ENCODE results near the gene NHLRC2. TPM values are rescaled to one million over a fixed set of nuclear protein-coding genes. Genes with fewer than 3 reads are reported as not detected.

NHLRC2 gene
- polyA plus RNA-seq, 1 donor from 2014 or later = 13.0 TPM

DNA sequence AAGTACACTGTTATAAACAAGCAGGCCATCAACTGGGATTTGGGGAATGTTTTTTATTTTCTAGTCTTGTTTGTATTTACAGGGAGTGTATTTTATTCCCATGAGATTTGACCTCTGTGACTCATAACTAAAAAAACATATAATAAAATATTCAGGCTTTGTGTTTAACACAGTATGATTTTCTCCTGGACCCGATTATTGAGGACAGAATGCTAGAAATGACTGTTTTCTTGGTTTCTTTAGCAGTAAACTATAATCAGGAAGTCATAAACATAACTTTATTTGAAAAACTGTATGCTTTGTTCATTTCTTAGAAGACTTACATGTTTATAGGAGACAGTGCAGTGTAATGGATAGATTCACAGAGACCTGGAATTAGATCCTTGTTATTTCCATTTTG lies 2.1 kb downstream of the NHLRC2 start:
- Histone ChIP-seq H3K9me3 (ENCODE audit: low read length) (no peaks in the 10 kb centered on the region), H3K27ac (ENCODE audit: low read length) (no peak overlapping the region), H3K9me2 (ENCODE audit: insufficient read depth, low read length) (no peaks in the 10 kb centered on the region), H3K27me3 (ENCODE audit: insufficient read depth, low read depth, low read length) (no peaks in the 10 kb centered on the region), H3K36me3 (ENCODE audit: insufficient read depth, low read length) (peaks cover 23% of the 10 kb centered on the region), H3K4me3 (ENCODE audit: low read length) (peak overlapping the region; percentile 88), H3F3A (ENCODE audit: insufficient read depth, low read length, poor library complexity, severe bottlenecking) (no peaks in the 10 kb centered on the region), H3K9ac (ENCODE audit: low read length) (no peak overlapping the region), H3K4me2 (ENCODE audit: low read length) (peak overlapping the region; percentile 77), H2AFZ (ENCODE audit: low read depth, low read length) (no peak overlapping the region), H4K20me1 (ENCODE audit: insufficient read depth) (no peaks in the 10 kb centered on the region), H3K79me2 (replicated peaks; ENCODE audit: insufficient read depth, low read length) (peaks cover 58% of the 10 kb centered on the region)
- TF ChIP-seq EZH2 (IDR thresholded peaks at IDR 0.05; ENCODE audit: borderline replicate concordance, insufficient read depth, low read length, poor library complexity, severe bottlenecking) = no peak
- TF ChIP-seq EP300 (conservative IDR thresholded peaks at IDR 0.05; ENCODE audit: poor library complexity, severe bottlenecking) = no peak
- no peak for TF ChIP-seq POLR2AphosphoS5 (IDR thresholded peaks at IDR 0.05)
- no peak for TF ChIP-seq RAD21 (conservative IDR thresholded peaks at IDR 0.05)
- no peak for TF ChIP-seq SMC3 (conservative IDR thresholded peaks at IDR 0.05; ENCODE audit: poor library complexity)

DNA sequence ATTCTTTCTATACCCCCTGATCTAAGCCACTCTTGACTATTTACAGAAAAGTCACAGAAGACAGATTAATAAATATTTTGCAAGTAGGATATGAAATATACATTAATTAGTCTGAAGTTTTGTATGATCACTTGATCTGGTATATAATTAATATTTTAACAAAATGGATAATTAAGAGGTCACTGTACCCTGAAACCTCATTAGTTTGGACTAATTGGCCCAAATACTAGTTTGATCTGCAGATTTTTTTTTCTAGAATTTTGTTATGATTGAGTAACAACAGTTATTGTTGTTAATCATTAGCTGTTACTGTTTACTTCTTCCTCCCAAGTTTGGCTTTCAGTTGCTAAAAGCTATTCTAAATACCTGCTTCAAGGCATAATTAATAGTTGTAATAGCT lies 2.7 kb downstream of the NHLRC2 start:
- peaks cover 23% of the 10 kb centered on the region for H3K36me3 ChIP-seq (ENCODE audit: insufficient read depth, low read length)
- no peaks in the 10 kb centered on the region for H3K27me3 ChIP-seq (ENCODE audit: insufficient read depth, low read depth, low read length)
- TF ChIP-seq, protein P1, sequence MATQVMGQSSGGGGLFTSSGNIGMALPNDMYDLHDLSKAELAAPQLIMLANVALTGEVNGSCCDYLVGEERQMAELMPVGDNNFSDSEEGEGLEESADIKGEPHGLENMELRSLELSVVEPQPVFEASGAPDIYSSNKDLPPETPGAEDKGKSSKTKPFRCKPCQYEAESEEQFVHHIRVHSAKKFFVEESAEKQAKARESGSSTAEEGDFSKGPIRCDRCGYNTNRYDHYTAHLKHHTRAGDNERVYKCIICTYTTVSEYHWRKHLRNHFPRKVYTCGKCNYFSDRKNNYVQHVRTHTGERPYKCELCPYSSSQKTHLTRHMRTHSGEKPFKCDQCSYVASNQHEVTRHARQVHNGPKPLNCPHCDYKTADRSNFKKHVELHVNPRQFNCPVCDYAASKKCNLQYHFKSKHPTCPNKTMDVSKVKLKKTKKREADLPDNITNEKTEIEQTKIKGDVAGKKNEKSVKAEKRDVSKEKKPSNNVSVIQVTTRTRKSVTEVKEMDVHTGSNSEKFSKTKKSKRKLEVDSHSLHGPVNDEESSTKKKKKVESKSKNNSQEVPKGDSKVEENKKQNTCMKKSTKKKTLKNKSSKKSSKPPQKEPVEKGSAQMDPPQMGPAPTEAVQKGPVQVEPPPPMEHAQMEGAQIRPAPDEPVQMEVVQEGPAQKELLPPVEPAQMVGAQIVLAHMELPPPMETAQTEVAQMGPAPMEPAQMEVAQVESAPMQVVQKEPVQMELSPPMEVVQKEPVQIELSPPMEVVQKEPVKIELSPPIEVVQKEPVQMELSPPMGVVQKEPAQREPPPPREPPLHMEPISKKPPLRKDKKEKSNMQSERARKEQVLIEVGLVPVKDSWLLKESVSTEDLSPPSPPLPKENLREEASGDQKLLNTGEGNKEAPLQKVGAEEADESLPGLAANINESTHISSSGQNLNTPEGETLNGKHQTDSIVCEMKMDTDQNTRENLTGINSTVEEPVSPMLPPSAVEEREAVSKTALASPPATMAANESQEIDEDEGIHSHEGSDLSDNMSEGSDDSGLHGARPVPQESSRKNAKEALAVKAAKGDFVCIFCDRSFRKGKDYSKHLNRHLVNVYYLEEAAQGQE (IDR thresholded peaks at IDR 0.05; ENCODE audit: borderline replicate concordance) = no peak
- no peak for TF ChIP-seq EZH2 (IDR thresholded peaks at IDR 0.05; ENCODE audit: borderline replicate concordance, insufficient read depth, low read length, poor library complexity, severe bottlenecking)
- TF ChIP-seq MXI1 (conservative IDR thresholded peaks at IDR 0.05; ENCODE audit: poor library complexity, severe bottlenecking) = no peak
- TF ChIP-seq EP300 (conservative IDR thresholded peaks at IDR 0.05; ENCODE audit: poor library complexity, severe bottlenecking) = no peak
- TF ChIP-seq, protein P2, sequence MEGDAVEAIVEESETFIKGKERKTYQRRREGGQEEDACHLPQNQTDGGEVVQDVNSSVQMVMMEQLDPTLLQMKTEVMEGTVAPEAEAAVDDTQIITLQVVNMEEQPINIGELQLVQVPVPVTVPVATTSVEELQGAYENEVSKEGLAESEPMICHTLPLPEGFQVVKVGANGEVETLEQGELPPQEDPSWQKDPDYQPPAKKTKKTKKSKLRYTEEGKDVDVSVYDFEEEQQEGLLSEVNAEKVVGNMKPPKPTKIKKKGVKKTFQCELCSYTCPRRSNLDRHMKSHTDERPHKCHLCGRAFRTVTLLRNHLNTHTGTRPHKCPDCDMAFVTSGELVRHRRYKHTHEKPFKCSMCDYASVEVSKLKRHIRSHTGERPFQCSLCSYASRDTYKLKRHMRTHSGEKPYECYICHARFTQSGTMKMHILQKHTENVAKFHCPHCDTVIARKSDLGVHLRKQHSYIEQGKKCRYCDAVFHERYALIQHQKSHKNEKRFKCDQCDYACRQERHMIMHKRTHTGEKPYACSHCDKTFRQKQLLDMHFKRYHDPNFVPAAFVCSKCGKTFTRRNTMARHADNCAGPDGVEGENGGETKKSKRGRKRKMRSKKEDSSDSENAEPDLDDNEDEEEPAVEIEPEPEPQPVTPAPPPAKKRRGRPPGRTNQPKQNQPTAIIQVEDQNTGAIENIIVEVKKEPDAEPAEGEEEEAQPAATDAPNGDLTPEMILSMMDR (IDR thresholded peaks at IDR 0.05; ENCODE audit: poor library complexity, severe bottlenecking) = no peak
- TF ChIP-seq RAD21 (conservative IDR thresholded peaks at IDR 0.05) = no peak
- TF ChIP-seq SMC3 (conservative IDR thresholded peaks at IDR 0.05; ENCODE audit: poor library complexity) = no peak
- no peak for TF ChIP-seq TAF1 (IDR thresholded peaks at IDR 0.05; ENCODE audit: low read depth)
- TF ChIP-seq POLR2AphosphoS5 (IDR thresholded peaks at IDR 0.05) = no peak
- H3K9ac ChIP-seq (ENCODE audit: low read length) = no peak overlapping the region
- peak overlapping the region; percentile 77 for H3K4me2 ChIP-seq (ENCODE audit: low read length)
- H3K9me3 ChIP-seq (ENCODE audit: low read length) = no peaks in the 10 kb centered on the region
- H3K4me3 ChIP-seq (ENCODE audit: low read length) = peak overlapping the region; percentile 88
- no peaks in the 10 kb centered on the region for H4K20me1 ChIP-seq (ENCODE audit: insufficient read depth)
- H3K79me2 ChIP-seq (replicated peaks; ENCODE audit: insufficient read depth, low read length) = peaks cover 57% of the 10 kb centered on the region
- no peak overlapping the region for H2AFZ ChIP-seq (ENCODE audit: low read depth, low read length)
- H3K27ac ChIP-seq (ENCODE audit: low read length) = no peak overlapping the region
- no peaks in the 10 kb centered on the region for H3F3A ChIP-seq (ENCODE audit: insufficient read depth, low read length, poor library complexity, severe bottlenecking)
- no peaks in the 10 kb centered on the region for H3K9me2 ChIP-seq (ENCODE audit: insufficient read depth, low read length)

All from neural cell (in vitro differentiated cells).